SIG-M5 treated with dmso at 0.1 percent for 504 hours (cell line): ENCODE data around the gene KAT8.
"Not testable (repeated sequence)": the region's sequence is repeated elsewhere in the genome, so short reads cannot be mapped to it uniquely, and the experiment has no call there.

Experiments
- DNase-seq: peaks from one replicate; lab custom pipeline; 2025; ENCODE audit not compliant: unreplicated experiment; lab: John Stamatoyannopoulos, UW

KAT8 gene

GRCh38 chr16:31144418-31144817 is 27.0 kb downstream of the KAT8 start:
- not testable (repeated sequence) for DNase-seq

GRCh38 chr16:31145398-31145990 is 28.0 kb downstream of the KAT8 start:
- no peak for DNase-seq

- DNase-seq: no peak
Measured at GRCh38 chr16:31147574-31147973, 30.1 kb downstream of the KAT8 start.

- DNase-seq: no peak
Measured at GRCh38 chr16:31148281-31148728, 30.8 kb downstream of the KAT8 start.

- DNase-seq: no peak
Measured at GRCh38 chr16:31148896-31149295, 31.4 kb downstream of the KAT8 start.

- no peak for DNase-seq
Measured at GRCh38 chr16:31149332-31149731, 31.9 kb downstream of the KAT8 start.

- no peak for DNase-seq
Measured at GRCh38 chr16:31149894-31150890, 32.7 kb downstream of the KAT8 start, which contains the start of gene PRSS36. Gene PRSS36 (minus strand): TSS chr16:31150066. CDS start chr16:31150035, 31 bp downstream.

GRCh38 chr16:31150976-31151375 is 33.5 kb downstream of the KAT8 start:
- DNase-seq: peak; percentile 26

GRCh38 chr16:31157136-31157535 is 39.7 kb downstream of the KAT8 start:
- DNase-seq: peak; percentile 51

- no peak for DNase-seq
Measured at GRCh38 chr16:31167315-31167714, 49.9 kb downstream of the KAT8 start.

- DNase-seq: peak; percentile 18
Measured at GRCh38 chr16:31168848-31169247, 51.4 kb downstream of the KAT8 start.

- DNase-seq: not testable (repeated sequence)
Measured at GRCh38 chr16:31170048-31170447, 52.6 kb downstream of the KAT8 start.

GRCh38 chr16:31177136-31177535 is 59.7 kb downstream of the KAT8 start:
- peak; percentile 39 for DNase-seq

GRCh38 chr16:31179219-31179746 is 61.8 kb downstream of the KAT8 start:
- no peak for DNase-seq

- peak; percentile 80 for DNase-seq
Measured at GRCh38 chr16:31179747-31180459, 62.4 kb downstream of the KAT8 start, which contains the start of gene FUS. Gene FUS (plus strand): TSS chr16:31180139. CDS start chr16:31180215, 76 bp downstream.
